Measurements from ENCODE around the gene ARMC12.

- TF ChIP-seq POLR2AphosphoS5 (IDR thresholded peaks at IDR 0.05; ENCODE audit: borderline replicate concordance, low read depth, low read length) = no peak
- TF ChIP-seq EZH2 (IDR thresholded peaks at IDR 0.05) = no peak
Observed at GRCh38 chr6:35691027-35691824, 45.6 kb upstream of the ARMC12 start.

Measured in SK-N-MC (cell line).